ENCODE results near the gene SPOPL.

SPOPL gene

DNA sequence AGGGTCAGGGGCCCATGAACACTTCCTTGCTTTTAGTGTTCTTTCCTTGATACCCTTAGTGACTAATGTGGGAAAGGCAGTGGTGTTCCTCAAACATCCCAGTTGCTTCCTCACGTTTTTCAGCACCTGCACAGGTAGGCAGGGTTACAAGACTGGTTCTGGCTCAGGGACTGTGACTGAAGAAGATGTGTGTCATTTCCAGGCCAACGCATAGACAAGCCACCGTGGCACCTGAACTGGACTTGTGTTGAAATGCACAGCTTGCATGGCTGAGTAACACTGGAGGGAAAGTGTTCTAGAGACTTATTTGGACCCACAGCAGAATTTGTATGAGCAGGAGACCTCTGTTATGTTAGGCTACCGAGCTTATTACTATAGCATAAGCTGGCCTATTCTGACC, 107.9 kb downstream of the SPOPL start:
- DNase-seq, result no peak

DNA sequence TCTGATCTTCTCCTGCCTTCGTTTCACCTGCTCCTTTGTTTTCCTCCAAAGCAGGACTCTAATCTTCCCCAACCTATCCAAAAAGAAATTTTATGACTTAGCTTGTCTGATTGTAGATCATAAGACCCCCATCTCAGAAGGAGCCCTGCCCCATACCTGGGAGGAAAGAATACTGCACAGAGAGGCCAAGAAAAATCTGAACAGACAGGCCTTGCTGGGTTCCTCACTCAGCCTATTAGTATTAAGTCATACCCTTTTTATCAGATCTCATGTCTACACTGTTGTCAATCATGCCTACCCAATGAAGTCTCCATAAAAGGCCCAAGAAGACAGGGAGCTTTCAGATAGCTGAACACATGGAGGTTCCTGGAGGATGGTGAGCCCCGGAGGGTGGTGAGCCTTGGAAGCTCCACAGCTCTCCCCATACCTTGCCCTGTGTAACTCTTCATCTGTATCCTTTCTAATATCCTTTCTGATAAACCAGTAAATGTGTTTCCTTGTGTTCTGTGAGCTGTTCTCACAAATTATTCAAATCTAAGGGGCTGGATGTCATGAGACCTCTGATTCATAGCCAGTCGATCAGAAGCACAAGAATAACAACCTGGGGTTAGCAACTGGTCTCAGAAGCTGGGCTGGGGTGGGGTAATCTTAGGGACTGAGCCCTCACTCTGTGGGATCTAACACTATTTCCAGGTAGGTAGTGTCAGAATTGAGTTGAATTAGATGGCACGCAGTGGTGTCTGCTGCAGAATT, 108.8 kb downstream of the SPOPL start:
- DNase-seq, result no peak

DNA sequence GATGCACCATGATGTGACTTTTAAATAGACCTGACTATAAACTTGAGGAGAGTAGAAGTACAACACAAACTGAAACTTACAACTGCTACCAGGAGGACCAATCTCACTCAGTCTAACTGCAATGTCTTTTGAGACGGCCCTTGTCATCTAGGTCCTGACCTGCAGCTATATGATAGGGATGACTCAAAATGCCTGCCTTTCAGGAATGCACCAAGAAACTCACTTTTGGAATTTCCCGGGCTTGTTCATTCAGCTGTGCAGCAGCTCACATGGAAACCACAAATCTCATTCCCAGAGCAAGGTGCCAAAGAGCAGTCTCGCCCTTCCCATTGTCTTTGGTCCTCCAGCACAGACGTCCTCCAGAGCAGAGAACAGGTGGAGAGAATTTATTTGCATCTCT, 113.7 kb downstream of the SPOPL start:
- no peak for DNase-seq

DNA sequence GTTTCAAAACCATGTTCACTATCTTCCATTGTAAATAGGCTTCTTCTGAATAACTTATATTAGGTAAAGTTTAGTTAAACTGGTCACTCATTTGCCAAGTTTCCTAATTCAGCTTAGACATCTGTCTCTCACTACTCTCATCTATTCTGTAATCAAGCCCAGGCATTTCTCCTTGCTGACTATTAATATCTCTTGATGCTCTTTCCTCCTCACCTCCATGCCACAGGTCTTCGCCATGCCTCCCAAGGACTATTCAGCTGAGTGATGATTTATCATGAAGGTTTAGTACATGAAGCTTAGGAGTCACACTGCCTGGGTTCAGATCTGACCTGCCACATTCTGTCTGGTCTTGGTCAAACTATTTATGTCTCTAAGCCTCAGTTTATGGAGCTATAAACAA, 115.5 kb downstream of the SPOPL start:
- DNase-seq, result no peak

DNA sequence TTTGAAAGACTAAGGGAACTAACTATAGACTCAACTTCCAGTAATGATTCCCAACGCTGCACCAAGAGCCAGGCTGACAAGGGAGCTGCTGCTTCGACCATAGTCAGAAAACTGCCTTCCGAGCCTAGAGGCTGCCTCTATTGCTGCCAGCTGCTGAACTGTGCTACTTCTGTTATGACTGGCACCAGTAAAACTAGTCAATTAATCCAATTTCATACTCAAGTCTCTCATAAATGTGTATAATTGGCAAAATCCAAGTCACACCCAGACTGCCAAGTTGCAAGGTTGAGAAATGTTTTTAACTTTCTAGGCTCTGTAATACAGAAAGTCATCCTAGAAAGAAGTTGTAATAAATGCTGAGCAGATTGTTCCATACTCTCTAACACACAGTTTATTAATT, 117.4 kb downstream of the SPOPL start:
- DNase-seq, result no peak

DNA sequence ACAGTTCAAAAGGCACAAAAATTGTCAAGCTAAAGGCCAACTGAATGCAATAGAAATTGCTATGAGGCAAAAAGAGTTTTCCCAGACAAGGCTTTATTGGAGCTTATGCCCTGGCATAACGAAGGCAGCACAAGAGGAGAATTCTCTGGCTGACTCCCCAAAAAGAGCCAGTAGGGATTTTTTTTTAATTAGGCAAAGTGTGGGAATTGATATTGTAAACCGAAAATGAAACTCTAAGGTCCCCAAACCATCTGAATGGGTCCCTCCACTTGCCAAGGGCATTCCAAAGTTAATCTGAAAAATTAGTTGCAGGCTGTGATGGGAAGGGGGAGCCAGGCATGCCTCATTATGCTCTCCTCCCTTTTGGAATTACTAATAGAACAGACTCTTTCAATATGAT, 118.9 kb downstream of the SPOPL start:
- no peak for DNase-seq

DNA sequence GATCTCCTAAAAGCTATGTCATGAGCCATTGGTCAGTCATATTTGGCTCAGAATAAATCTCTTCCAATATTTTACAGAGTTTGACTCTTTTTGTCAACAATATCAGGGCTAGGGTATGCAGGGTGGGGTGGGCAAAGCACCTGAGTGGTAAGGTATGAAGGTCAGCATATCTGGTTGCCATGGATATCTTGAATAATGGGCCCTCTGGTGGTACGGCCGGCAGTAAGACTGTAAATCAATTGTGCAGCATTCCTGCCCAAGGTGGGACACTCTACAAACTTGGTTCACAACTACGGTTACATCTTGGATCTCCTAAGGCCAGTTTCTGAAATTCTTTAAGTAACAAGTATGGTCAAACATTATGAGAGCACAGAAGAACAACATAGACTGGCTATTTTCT, 119.6 kb downstream of the SPOPL start:
- DNase-seq, result no peak

DNA sequence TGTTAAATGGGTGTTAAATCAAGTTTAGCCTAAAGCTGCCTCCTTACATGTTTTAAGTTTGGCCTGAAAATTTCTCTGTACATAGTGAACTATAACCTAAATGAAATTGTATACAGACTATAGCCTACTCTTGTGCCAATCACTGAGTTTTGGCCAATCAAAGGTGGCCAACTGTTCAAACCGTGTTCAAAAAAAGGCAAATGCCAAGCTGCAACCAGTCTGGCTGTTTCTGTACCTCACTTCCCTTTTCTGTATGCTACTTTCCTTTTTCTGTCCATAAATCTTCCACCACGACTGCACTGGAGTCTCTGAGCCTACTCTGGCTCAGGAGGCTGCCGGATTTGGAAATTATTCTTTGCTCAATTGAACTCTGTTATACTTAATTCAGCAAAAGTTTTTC, 121.0 kb downstream of the SPOPL start:
- DNase-seq, result no peak
